H9 (cell line): ENCODE results near the gene IPPK. TPM values are rescaled to one million over a fixed set of nuclear protein-coding genes. Genes with fewer than 3 reads are reported as not detected.

Source experiments
- DNase-seq: peaks from one replicate; pipeline ENCODE4 v3.0.0-alpha.2; 2017
- H2AFZ ChIP-seq: one replicate; pipeline ENCODE4 v1.6.1; 2013; ENCODE audit warnings: mild to moderate bottlenecking, low read length, control low read depth, moderate library complexity
- H2AK5ac ChIP-seq: 2 replicates; pipeline ENCODE4 v1.6.1; 2013; ENCODE audit warnings: low read length, control low read depth, mixed read lengths; ENCODE audit not compliant: insufficient read length
- H2BK120ac ChIP-seq: one replicate; pipeline ENCODE4 v1.6.1; 2013; ENCODE audit warnings: low read depth, mild to moderate bottlenecking, low read length, control low read depth, inconsistent platforms; ENCODE audit not compliant: poor library complexity, severe bottlenecking
- H2BK12ac ChIP-seq: 2 replicates; pipeline ENCODE4 v1.6.1; 2013; ENCODE audit warnings: low read length, control low read depth, mixed read lengths, low read depth; ENCODE audit not compliant: insufficient read length
- H2BK15ac ChIP-seq: 2 replicates; pipeline ENCODE4 v1.6.1; 2013; ENCODE audit warnings: low read depth, low read length, control low read depth
- H2BK20ac ChIP-seq: one replicate; pipeline ENCODE4 v1.6.1; 2013; ENCODE audit warnings: low read depth, mild to moderate bottlenecking, low read length, control low read depth, inconsistent platforms; ENCODE audit not compliant: poor library complexity, severe bottlenecking
- H2BK5ac ChIP-seq: 2 replicates; pipeline ENCODE4 v1.6.1; 2013; ENCODE audit warnings: low read length, control low read depth, mixed read lengths; ENCODE audit not compliant: insufficient read length
- H3K14ac ChIP-seq: 2 replicates; pipeline ENCODE4 v1.6.1; 2013; ENCODE audit warnings: low read length, control low read depth; ENCODE audit not compliant: insufficient read depth
- H3K18ac ChIP-seq: 2 replicates; pipeline ENCODE4 v1.6.1; 2013; ENCODE audit warnings: low read depth, mild to moderate bottlenecking, mixed read lengths, low read length, control low read depth; ENCODE audit not compliant: insufficient read length
- H3K23ac ChIP-seq: 2 replicates; pipeline ENCODE4 v1.6.1; 2013; ENCODE audit warnings: low read length, control low read depth, mixed read lengths, low read depth; ENCODE audit not compliant: insufficient read length
- H3K23me2 ChIP-seq: 2 replicates; pipeline ENCODE4 v1.6.1; 2013; ENCODE audit warnings: low read depth, mild to moderate bottlenecking, mixed read lengths, low read length, control low read depth; ENCODE audit not compliant: insufficient read length, poor library complexity, severe bottlenecking
- H3K27ac ChIP-seq: 2 replicates; pipeline ENCODE4 v1.5.1; 2013; ENCODE audit warnings: low read length, control low read depth, mixed read lengths, low read depth; ENCODE audit not compliant: insufficient read length
- H3K27me3 ChIP-seq: 2 replicates; pipeline ENCODE4 v1.6.1; 2013; ENCODE audit warnings: low read length, control low read depth, inconsistent platforms; ENCODE audit not compliant: insufficient read depth
- H3K4ac ChIP-seq: 2 replicates; pipeline ENCODE4 v1.6.1; 2013; ENCODE audit warnings: low read depth, mild to moderate bottlenecking, control low read depth, inconsistent platforms, low read length, moderate library complexity
- H3K4me1 ChIP-seq: 2 replicates; pipeline ENCODE4 v1.6.1; 2013; ENCODE audit warnings: low read length, control low read depth, inconsistent platforms; ENCODE audit not compliant: insufficient read depth
- H3K4me2 ChIP-seq: 2 replicates; pipeline ENCODE4 v1.6.1; 2013; ENCODE audit warnings: low read length, control low read depth, mixed read lengths; ENCODE audit not compliant: insufficient read length, insufficient read depth
- H3K56ac ChIP-seq: 2 replicates; pipeline ENCODE4 v1.6.1; 2013; ENCODE audit warnings: low read depth, mild to moderate bottlenecking, mixed read lengths, low read length, control low read depth; ENCODE audit not compliant: insufficient read length
- H3K79me1 ChIP-seq: 2 replicates; pipeline ENCODE4 v1.6.1; 2013; ENCODE audit warnings: low read depth, mild to moderate bottlenecking, moderate library complexity, low read length, control low read depth, inconsistent platforms; ENCODE audit not compliant: insufficient read depth, poor library complexity, severe bottlenecking
- H3K79me2 ChIP-seq: 2 replicates; pipeline ENCODE4 v1.6.1; 2013; ENCODE audit warnings: low read length, control low read depth, inconsistent platforms; ENCODE audit not compliant: insufficient read depth
- H3K9ac ChIP-seq: 2 replicates; pipeline ENCODE4 v1.6.1; 2013; ENCODE audit warnings: low read length, control low read depth, mixed read lengths; ENCODE audit not compliant: insufficient read length; ENCODE audit errors: extremely low read depth
- H3K9me3 ChIP-seq: one replicate; pipeline ENCODE4 v1.6.1; 2013; ENCODE audit warnings: low read depth, low read length, inconsistent platforms; ENCODE audit not compliant: control insufficient read depth
- H3T11ph ChIP-seq: one replicate; pipeline ENCODE4 v1.6.1; 2013; ENCODE audit warnings: mild to moderate bottlenecking, low read length, control low read depth, inconsistent platforms
- H4K20me1 ChIP-seq: one replicate; pipeline ENCODE4 v1.6.1; 2013; ENCODE audit not compliant: control insufficient read depth, insufficient read length, insufficient read depth
- H4K5ac ChIP-seq: 2 replicates; pipeline ENCODE4 v1.6.1; 2013; ENCODE audit warnings: low read depth, mild to moderate bottlenecking, mixed read lengths, low read length, control low read depth; ENCODE audit not compliant: insufficient read length
- H4K8ac ChIP-seq: replicated peaks from 2 replicates; pipeline ENCODE4 v1.6.1; 2013; ENCODE audit warnings: low read length, control low read depth, mixed read lengths, low read depth; ENCODE audit not compliant: insufficient read length
- H4K91ac ChIP-seq: 2 replicates; pipeline ENCODE4 v1.6.1; 2013; ENCODE audit warnings: low read depth, mild to moderate bottlenecking, moderate library complexity, mixed read lengths, low read length, control low read depth; ENCODE audit not compliant: insufficient read length
- H3K27ac Mint-ChIP-seq, 3 experiments: 2 replicates in 2 of 3; 3 replicates in 1 of 3; pipeline ENCODE4 v1.8.0; 2020 to 2021; ENCODE audit warnings: mixed read lengths in 3 of 3, mild to moderate bottlenecking in 1 of 3, moderate library complexity in 1 of 3
- H3K27me3 Mint-ChIP-seq: 2 replicates; pipeline ENCODE4 v1.8.0; 2021; ENCODE audit warnings: low read depth, mild to moderate bottlenecking, moderate library complexity, mixed read lengths
- H3K36me3 Mint-ChIP-seq, 3 experiments: 2 replicates in 2 of 3; 3 replicates in 1 of 3; pipeline ENCODE4 v1.8.0; 2020 to 2021; ENCODE audit warnings: low read depth in 3 of 3, mixed read lengths in 3 of 3; ENCODE audit not compliant: insufficient read depth in 1 of 3
- H3K4me1 Mint-ChIP-seq, 2 experiments: 2 replicates each; pipeline ENCODE4 v1.8.0; 2020; ENCODE audit warnings: mixed read lengths in 2 of 2
- H3K4me3 Mint-ChIP-seq, 2 experiments: 2 replicates in 1 of 2; 3 replicates in 1 of 2; pipeline ENCODE4 v1.8.0; 2020 to 2021; ENCODE audit warnings: mild to moderate bottlenecking in 2 of 2, mixed read lengths in 2 of 2, moderate library complexity in 1 of 2
- H3K9me3 Mint-ChIP-seq, 2 experiments: 2 replicates in 1 of 2; 3 replicates in 1 of 2; pipeline ENCODE4 v1.8.0; 2020; ENCODE audit warnings: mild to moderate bottlenecking in 2 of 2, mixed read lengths in 2 of 2, moderate library complexity in 1 of 2
- CTCF ChIP-seq: fragments of 200-600 bp; sonication (generic); conservative IDR thresholded peaks from 3 replicates; pipeline ENCODE4 v1.8.0; 2021; ENCODE audit warnings: antibody characterized with exemption, mild to moderate bottlenecking
- WGBS: extraction: QIAGEN DNeasy Blood & Tissue Kit; methylation state at CpG from one replicate; pipeline ENCODE4 v1.1.7; 2013; ENCODE audit warnings: missing lambda C conversion rate, low lambda C conversion rate, mixed read lengths; ENCODE audit not compliant: insufficient read length; ENCODE audit errors: extremely low coverage; 5-methylcytosine and 5-hydroxymethylcytosine counted together
- total RNA-seq: library from RNA; stranded (reverse); gene quantifications from 2 replicates; pipeline ENCODE4 v1.2.1, GENCODE V29; 2021

Gene IPPK
- total RNA-seq, 1 experiment from 2014 or later: 10.7 TPM

- Histone ChIP-seq H4K91ac (no peak overlapping the region), H2BK5ac (no peak overlapping the region), H3K27ac (no peak overlapping the region), H2BK120ac (no peak overlapping the region), H3K4me2 (no peak overlapping the region), H3K4me1 (no peaks in the 10 kb centered on the region), H3K27me3 (no peaks in the 10 kb centered on the region), H3K56ac (no peak overlapping the region), H3K9ac (no peak overlapping the region), H3K23me2 (no peaks in the 10 kb centered on the region), H4K5ac (no peak overlapping the region), H3K14ac (no peak overlapping the region), H2BK20ac (no peak overlapping the region), H3K4ac (no peak overlapping the region), H3K9me3 (no peaks in the 10 kb centered on the region), H3K18ac (no peak overlapping the region), H2BK15ac (no peak overlapping the region), H3T11ph (no peak overlapping the region), H3K23ac (no peak overlapping the region), H3K79me1 (no peaks in the 10 kb centered on the region), H4K20me1 (no peaks in the 10 kb centered on the region), H4K8ac (no peak overlapping the region), H2AFZ (no peak overlapping the region), H3K79me2 (no peaks in the 10 kb centered on the region), H2AK5ac (no peak overlapping the region), H2BK12ac (no peak overlapping the region)
- Mint-ChIP-seq H3K4me3 (no peak overlapping the region; a peak in 1 of 5 replicates), H3K9me3 (peaks cover 0 to 2% of the 10 kb centered on the region in 2 experiments; a peak in 1 of 5 replicates), H3K27me3 (no peaks in the 10 kb centered on the region), H3K27ac (peak overlapping the region; percentile 74 to 88 (median 81); a peak in 4 of 7 replicates), H3K4me1 (peaks cover 0 to 7% of the 10 kb centered on the region in 2 experiments; a peak in 1 of 4 replicates), H3K36me3 (peaks cover 5 to 34% (median 16%) of the 10 kb centered on the region in 3 experiments)
- no peak for DNase-seq
- no peak for TF ChIP-seq CTCF
- no CpG with 5 or more reads among the region's 32 CpGs for WGBS
Measured at GRCh38 chr9:92610470-92611420, 59.2 kb downstream of the IPPK start.
